HG03342 (cell line): ENCODE measurements around the gene VPS8.

Experiments
- ATAC-seq: cut with Tn5 transposase; IDR thresholded peaks from one replicate; pipeline ENCODE4 v1.9.1; 2021; ENCODE audit warnings: mild to moderate bottlenecking, moderate library complexity; ENCODE audit not compliant: unreplicated experiment

The VPS8 gene

DNA sequence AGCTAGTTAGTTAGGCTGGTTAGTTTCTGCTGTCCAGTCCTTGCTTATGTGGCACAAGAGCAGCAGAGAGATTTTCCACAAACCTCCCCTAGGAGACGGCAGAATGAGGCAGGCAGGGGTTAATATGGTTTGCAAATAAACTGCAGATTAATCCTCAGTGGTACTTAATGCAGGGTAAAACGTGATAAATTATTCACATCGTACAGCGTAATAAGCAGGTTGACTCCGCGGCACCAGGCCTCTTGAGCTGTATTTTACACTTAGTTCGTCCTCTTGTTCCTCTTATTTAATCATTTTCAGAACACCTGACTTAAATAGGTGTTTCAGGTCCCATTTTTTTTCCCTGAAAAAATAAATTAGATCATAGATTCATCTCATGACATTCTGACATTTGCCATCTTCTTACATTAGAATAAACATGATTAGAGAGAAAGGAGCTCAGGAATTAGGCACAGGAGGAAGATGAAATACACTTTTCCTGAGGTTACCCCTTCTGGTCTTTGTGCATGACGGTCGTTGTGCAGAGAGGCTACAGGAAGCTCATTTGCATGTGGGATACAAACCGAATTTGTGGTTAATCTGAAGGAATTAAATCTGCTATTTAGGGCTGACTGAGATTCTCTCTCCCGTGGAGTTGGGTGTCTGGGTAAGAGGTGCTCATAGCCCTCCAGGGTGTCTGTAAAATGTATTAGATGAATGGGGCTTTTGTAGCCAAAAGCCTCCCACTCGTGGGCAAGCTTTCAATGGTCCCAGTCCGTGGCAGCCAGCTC is 27.1 kb upstream of the VPS8 start:
- ATAC-seq, result no peak

DNA sequence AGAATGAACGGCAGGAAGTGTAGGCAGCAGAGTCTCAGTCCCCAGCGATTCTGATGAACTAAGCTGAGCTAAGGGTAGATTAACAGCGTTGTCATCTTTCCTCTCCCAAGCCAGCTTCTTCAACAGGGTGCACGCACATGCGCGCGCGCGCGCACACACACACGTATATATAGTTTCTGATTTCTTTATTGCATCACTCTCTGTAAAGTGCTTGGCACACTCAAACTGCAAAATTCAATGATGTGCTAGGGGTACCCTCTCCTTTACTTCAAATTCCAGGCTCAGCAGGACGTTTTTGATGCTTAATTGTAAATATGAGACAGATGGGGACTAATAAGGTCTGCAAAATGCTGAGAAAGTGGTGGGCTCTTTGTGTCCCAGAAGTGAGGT is 26.1 kb upstream of the VPS8 start:
- no peak for ATAC-seq

DNA sequence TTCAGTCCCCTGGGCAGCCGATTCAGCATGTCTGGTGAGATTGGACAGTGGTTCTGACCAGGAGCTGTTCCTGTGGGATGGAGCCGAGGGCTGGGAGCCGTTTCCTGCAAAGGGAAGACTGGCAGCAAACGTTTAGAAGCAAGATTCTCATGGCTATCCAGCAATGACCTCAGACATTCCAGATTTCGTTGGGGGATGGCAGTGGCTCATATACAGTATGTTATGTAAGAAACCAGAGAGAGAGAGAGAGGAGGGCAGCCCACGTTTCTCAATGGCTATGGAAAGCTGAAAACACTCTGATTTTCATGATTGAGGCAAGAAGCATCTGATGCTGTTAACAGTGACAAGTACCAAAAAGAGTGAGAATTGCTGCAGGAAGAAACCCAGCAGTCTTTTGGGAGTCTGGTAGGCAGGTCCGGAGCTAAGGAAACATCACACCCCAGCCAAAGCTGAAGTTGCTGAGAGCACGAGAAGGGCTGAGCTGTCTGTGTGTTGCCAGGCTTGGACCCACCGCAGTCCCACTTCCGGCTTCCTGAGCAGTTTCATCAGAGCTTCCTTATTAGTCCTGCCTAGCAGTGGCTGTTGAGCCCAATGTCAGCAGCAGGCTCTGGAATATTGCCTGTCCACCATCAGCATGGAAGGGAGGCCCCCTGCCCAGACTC is 25.6 kb upstream of the VPS8 start:
- no peak for ATAC-seq

DNA sequence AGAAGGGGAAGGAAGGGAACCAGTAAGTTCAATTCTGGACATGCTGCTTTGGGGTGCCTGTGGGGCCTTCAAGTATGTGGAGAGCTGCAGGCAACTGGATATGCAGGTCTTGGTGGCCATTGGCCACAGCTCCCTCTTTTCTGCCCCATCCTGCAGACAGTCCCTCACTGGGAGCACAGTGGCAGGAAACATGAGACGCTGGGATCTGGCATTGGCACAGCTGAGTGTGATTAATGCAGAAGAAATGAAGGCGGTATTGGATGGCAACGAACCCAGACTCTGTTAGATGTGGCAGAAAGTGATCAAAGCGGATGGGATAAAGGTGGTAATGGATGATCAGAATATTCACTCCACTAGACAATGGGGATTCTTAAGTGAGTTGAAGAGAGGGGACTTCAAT is 23.2 kb upstream of the VPS8 start:
- no peak for ATAC-seq

DNA sequence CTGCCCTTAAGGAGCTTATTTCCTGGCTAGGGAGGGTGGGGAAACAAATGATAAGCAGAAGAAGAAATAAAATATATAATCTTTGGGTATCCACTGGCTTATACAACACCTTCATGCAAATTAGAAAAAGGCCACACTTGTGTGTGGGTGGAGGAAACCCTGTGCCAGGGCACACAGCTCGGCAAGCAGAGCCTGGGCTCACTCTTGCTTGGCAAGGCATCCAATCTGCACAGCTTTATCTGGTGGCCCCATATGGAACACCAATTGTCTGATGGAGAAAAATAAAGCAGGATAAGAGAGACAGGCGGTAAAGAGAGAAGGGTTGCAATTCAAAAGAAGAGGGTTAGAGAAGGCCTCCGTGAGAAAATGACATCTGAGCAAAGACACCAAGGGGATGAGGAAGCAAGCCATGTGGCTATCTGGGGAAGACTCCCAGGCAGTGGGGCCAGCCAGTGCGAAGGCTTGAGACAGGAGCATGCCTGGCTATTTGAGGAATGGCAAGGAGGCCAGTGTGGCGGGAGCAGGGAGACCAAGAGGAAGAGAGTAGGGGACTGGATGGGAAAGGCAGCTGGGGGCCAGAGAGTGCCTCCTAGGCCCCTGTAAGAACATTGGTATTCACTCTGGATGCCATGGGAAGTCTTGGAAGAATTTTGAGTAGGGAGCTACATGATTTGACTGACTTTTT is 22.5 kb upstream of the VPS8 start:
- ATAC-seq, result no peak

DNA sequence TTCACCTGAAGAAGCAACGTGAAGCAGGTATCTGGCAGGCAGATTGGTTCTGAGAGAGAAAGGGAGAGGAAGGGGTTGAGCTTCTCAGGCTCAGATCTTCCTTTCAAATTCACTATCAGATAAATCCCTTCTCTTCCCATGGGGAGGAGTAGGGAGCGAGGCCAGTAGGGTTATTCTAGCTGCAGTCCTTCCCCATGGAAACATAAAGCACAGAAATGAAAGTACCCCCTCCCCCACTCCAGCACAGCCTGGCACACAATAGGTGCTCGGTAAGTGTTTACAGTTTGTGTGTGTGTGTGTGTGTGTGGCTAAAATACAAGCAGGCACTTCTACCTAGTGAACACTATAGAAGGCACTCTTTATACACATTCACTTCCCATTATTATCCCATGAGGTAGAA is 20.8 kb upstream of the VPS8 start:
- ATAC-seq, result no peak

DNA sequence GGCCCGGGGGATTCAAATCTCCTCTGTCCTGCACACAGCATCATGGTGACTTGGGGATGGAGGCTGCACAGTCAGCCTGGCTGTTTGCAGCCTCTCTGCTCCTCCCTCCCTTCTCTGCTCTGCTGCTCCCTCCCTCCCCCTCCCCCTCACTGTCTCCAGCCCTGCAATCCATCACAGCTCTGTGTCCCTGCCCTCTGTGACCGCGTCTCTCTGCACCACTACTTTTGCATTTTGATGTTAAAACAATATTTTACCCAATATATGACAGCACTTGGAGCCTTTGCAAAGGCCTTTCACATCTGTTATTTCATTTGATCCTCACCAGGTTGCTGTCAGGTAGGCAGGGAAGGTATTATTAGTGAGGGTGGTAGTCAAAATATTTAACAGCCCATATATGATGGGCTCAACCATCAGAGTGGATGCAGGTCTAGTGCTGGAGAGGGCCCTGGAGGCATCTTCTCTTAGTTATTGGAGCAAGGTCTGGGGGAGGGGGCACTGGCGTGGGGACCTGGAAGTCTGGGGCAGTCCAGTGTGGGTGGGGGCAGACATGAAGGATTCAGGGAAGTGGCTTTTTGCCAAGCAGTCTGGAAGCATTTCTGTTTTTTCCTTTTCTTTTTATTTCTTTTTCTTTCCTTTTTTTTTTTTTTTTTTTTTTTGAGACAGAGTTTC is 16.3 kb upstream of the VPS8 start:
- ATAC-seq, result no peak

DNA sequence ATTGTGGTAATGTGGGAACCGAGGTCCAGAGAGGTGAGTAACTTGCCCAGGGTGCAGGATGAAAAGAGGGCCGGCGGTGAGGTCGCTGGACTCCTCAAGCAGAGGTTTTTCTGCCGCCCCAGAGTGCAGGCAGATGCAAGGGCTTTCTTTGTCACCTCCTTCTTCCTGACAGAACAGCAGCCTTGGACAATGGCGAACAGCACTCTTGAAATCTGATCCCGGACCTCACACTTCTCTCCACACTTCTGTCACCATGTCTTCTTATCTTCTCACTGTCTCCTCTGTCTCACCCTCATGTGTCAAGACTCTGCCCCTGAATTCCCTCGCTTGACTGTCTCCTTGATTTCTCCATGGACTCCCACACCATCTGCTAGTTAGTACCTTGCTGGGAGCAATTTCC is 15.4 kb upstream of the VPS8 start:
- ATAC-seq, result no peak

DNA sequence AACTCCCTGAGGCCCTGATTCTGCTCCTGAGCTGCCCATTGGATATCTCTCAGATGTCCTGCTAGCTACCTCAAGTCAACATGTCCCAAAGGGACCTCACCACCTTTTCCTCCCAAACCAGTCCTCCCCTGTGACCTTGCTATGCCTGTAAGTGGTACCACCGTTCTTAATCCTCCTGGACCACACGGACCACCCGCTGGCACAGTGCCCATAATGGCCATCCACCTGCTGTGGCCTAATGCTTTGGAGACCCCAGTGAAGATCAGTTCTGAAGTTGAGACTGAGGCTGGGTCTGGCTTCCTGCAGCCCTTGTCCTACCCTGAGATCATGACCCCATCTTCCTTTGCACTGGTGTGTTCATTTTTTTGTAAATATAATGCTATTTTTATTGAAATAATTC is 15.0 kb upstream of the VPS8 start:
- no peak for ATAC-seq

DNA sequence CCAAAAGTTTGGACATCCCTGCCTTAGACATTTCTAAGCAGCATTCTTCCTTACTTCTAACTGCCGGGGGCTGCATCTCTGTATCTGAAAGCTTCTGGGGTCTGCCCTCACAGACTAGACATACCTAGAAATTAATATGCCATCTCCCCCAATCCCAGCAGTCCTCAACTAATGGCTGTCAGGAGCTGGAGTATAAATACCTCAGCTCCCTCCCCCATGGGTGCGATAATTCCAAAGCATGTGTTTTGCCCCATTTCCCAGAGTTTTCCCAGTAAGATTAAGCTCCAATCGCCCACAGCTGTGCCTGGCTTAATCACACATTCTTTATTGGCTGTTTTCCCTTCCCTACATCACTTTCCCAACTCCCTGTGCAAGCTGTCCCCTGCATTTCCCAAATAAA is 13.8 kb upstream of the VPS8 start:
- ATAC-seq, result no peak

DNA sequence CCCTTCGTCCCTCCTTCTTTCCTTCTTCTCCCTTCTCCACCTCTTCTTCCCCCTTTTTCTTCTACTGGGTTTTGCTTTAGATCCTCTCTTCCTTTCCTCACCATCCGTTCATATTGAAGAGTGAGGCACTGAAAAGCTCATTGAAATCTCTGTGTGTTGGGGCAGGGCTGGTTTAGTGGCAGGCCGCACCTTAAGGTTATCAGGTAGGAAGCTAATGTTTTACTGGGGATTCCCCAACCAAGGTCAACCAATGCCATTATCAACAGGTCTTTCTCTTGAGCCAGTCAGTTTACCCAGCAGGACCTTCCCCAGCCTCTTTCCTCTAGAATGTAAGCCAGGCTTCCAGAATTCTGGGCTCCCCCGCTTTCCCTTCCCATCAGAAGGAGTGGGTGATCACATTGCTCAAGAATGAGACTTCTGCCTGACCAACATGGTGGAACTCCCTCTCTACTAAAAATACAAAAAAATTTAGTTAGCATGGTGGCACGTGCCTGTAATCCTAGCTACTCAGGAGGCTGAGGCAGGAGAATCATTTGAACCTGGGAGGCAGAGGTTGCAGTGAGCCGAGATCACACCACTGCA is 11.5 kb upstream of the VPS8 start:
- no peak for ATAC-seq

DNA sequence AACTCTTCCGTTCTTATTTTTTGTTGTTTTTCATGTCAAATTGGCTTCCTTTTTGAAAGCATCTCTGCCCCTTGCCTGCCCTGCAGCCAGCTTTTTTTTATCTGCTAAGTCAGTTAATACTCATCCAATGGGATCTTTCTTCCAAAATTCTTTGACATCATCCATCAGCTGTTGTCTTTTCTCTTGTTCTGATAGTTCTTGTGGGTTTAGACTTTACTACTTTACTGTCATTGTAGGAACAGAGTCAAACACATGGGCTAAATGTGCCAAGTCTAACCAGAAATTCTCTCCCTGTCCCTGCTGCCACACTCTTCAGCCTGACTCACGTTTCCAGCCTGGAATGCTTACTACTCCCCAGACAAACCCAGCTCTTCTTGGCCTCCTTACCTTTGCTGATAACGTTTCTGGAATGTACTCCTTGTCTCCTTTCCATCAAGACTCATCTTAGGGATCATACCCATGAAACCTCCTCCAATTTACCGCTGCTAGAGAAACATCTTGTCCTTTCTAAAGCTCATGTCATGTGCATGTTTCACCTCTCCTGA is 10.7 kb upstream of the VPS8 start:
- no peak for ATAC-seq

DNA sequence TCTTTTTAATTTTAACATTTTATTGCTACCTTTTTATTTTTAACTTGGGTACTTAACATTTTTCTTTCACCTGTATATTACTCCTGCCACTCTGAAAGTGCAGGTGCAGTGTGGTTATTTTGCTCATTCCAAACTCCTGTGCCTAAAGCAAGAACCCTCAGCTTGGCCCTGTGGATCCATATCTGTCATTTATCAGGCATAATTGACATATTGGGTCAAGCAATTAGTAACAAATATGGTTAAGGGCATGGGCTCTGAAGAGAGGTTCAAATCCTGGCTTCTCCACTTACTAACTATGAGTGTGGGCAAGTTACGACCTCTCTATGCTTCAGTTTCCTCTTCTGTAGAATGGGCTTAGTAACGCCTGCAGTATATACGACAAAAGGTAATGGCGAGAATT is 9.8 kb upstream of the VPS8 start:
- ATAC-seq, result no peak

DNA sequence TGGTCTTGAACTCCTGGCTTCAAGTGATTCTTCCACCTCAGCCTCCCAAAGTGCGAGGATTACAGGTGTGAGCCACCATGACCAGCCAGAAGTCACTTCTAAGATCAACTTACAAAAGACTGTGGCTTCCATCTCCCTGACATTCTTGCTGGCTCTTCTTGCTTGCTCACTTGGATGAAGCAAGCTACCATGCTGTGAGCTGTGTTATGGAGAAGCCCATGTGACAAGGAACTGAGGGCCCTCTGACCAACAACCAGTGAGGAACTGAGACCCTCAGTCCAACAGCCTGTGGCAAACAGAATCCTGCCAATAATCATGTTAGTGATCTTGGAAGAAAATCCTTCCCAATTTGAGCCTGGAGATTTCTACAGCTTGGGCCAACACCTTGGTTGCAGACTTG is 7.2 kb upstream of the VPS8 start:
- ATAC-seq, result no peak

DNA sequence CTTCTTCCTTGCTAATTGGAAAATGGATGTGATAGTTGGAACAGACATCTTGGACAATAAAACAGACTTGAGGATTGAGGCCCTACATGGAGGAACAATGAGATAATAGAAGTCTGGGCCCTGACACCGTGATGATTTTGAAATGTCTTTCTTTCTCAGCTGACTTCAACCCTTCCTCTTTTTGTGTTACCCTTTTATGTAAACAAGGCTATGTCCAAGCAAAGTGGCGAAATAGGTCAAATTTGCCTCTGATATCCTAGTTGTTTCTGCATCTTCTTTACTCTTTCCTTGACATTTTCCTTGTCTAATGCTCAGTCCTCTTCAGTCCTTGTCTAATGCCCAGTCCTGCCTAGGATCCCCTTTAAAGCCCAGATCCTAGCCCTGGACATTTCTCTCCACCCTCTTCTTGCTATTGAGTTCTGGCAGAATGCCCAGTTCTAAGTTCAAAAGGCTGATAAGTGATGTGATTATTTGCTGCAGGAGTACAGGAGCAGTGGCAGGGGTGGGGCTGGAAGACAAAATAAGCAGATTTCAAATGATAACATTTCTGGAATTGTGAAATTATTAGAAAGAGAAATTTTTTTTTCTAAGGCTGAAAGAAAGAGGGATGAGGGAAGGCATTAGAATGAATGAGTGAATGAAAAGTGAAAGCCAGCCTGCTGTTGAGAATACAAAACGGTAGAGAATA is 6.5 kb upstream of the VPS8 start:
- ATAC-seq, result no peak

DNA sequence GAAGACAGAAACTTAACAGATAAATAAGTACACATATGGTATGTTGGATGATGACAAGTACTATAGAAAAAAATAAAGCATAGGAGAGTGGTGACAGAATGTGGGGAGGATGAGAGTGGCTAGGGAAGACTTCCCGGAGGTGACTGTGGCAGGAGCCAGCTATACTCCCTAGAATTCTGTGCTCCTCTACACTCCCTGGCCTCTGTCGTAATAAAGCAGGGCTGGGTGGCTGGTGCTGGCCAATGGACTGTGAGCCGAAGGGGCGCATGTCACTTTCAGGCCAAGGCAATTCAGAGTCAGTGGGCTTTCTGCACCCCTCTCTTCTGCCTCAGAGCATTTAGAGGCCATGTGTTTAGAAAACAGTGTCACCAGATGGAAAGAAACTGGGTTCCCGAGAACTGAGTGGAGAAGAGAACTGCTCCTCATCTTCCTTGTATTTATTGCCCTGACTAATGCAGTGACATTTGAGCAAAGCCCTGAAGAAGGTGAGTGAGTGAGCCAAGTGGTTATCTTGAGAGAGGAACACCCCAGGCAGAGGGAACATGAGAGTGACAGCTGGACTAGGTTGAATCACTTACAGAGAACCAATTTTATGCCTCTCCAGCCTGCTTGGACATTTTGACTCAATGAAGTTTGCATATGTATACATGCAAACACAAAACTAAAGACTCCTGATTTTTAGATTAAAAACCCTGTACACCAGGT is 5.2 kb upstream of the VPS8 start:
- no peak for ATAC-seq

DNA sequence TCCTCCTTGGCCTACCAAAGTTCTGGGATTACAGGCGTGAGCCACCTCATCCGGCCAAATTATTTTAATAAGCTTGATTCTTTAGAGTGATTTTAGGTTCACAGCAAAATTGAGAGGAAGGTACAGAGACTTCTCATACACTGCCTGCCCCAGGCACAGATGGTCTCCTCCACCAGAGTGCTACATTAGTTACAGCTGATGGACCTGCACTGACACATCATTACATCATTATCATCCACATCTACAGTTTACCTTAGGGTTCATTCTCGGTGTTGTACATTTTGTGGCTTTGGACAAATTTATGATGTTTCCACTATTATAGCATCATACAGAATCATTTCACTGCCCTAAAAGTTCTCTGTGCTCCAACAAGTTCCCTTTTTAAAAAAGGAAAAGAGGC is 4.4 kb upstream of the VPS8 start:
- no peak for ATAC-seq

DNA sequence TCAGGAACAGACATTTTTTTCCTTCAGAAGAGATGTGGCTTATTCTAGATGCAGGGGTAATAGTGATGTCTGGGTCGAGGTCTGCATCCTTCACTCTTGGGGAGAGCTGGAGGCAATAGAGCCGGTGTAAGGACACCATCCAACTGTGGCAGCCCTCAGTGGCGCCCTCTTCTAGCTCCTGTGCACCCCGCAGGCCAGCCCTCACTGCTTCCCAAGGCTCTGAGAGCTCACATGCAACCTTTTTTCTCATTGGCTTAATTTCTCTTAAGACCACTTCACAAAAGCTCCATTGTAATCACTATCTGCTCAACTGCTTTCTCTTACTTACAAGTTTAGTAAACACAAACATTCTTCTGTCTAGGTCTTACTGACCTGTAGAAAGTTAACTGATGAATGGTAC is 3.9 kb upstream of the VPS8 start:
- ATAC-seq, result no peak

DNA sequence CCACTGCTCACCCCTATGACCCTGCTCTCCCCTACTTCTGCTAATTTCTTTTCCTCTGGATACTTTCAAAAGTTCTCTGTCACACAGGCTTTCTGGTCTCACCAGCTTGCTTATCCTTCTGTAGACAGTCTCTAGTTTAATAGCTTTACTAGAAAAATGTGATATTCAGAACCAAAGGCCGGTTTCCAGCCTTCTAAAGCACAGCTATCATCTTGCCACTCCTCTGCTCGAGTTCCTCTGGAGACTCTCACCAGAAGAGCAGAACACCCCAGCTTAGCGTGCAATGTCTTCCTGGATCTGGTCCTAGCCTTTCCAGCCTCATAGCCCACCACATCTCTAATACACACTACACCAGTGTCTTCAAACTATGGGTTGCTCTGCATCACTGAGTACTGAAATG is 1.8 kb upstream of the VPS8 start:
- ATAC-seq, result no peak

DNA sequence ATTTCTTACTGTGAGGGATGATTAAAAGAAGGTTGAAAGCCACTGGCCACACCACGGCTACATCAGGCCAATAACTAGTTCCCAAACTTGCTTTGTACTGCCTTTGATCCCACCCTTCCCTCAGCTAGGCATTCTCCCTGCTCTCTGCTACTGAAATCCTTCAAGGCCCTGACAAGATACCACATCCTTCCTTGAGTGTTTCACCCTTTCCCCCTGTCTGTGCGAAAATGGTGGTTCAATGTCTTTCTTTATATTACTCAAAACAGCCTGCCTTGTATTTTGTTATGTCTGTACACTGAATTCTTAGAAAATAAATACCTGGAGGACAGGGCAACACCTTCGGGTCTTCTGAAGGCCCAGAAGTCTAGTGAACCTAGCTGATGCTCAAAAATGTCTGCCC is 932 bp upstream of the VPS8 start:
- no peak for ATAC-seq
